SK-N-MC (cell line): ENCODE results near the gene THG1L.

Experiments
- EZH2 ChIP-seq: fragments of 200-600 bp; sonication (generic); IDR thresholded peaks from one replicate; pipeline ENCODE4 v1.6.1; 2017; ENCODE audit warnings: antibody characterized with exemption
- FOXP2 ChIP-seq: optimal IDR thresholded peaks from 2 replicates; pipeline ENCODE3; 2011; ENCODE audit warnings: mild to moderate bottlenecking, moderate library complexity; ENCODE audit not compliant: insufficient read depth; ENCODE audit errors: extremely low read length, control extremely low read depth
- POLR2AphosphoS5 ChIP-seq: IDR thresholded peaks from 2 replicates; pipeline ENCODE4 v1.6.1; 2012; ENCODE audit warnings: mild to moderate bottlenecking, low read depth, low read length, borderline replicate concordance

DNA sequence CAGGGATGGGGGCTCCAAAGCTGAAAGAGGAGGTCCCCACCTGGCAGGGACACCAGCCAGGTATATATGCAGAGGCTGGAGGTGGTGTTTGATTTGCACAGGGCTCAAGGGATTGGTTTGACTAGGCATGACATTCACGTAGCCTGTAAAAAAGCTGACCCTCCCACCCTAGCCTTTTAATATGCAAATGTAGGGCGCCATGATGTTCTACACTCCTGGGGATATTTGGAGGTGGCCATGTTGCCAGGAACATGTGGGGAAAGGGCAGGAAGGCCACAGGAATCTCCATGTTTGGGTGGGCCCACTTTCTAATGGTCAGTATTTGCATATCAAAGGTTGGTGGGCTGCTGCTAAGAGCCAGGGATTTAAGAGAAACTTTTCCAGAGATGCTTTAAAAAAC is 12.0 kb upstream of the THG1L start:
- TF ChIP-seq POLR2AphosphoS5 (no peak), EZH2 (no peak), FOXP2 (no peak)
